Endometrial microvascular endothelial cells (primary cell): ENCODE measurements around the gene ZIC3. TPM values are rescaled to one million over a fixed set of nuclear protein-coding genes. Genes with fewer than 3 reads are reported as not detected.
"Not testable (repeated sequence)": the region's sequence is repeated elsewhere in the genome, so short reads cannot be mapped to it uniquely, and the experiment has no call there.

Source experiments
- in situ Hi-C: cut with HindIII; loops from 2 replicates; pipeline ENCODE4 v1.10.0; 2017; ENCODE audit warnings: low sequenced_read_pairs, low pct_unique_long_range_greater_than_20kb; ENCODE audit errors: inconsistent ontology term
- total RNA-seq: library from RNA; depleted of rRNA; stranded (reverse); fragments of >200 nt; gene quantifications from one replicate; pipeline ENCODE4 v1.2.3, GENCODE V29; 2015; ENCODE audit errors: inconsistent ontology term

The ZIC3 gene
- not detected for total RNA-seq

- in situ Hi-C loops = no loop called here
These were observed at the start of gene ZIC3 for GRCh38 chrX:137565921-137566745. Gene ZIC3 (plus strand): TSS chrX:137566127. CDS start chrX:137566692, 565 bp downstream.

- in situ Hi-C loops = no loop called here
These were observed 46.5 kb upstream of the ZIC3 start for GRCh38 chrX:137519459-137519858.

- in situ Hi-C loops = no loop called here
These were observed 19.9 kb upstream of the ZIC3 start for GRCh38 chrX:137545711-137546651.

- in situ Hi-C loops = no loop called here
These were observed 18.6 kb upstream of the ZIC3 start for GRCh38 chrX:137547291-137547690.

- in situ Hi-C loops = no loop called here
These were observed 17.7 kb upstream of the ZIC3 start for GRCh38 chrX:137548261-137548660.

- in situ Hi-C loops = no loop called here
These were observed 16.9 kb upstream of the ZIC3 start for GRCh38 chrX:137549073-137549472.

- in situ Hi-C loops = no loop called here
These were observed 15.9 kb upstream of the ZIC3 start for GRCh38 chrX:137549851-137550664.

GRCh38 chrX:137550665-137551261 lies 15.2 kb upstream of the ZIC3 start:
- in situ Hi-C loops = no loop called here

- in situ Hi-C loops = not testable (repeated sequence)
These were observed 13.8 kb upstream of the ZIC3 start for GRCh38 chrX:137552098-137552497.

- in situ Hi-C loops = no loop called here
These were observed 3.8 kb upstream of the ZIC3 start for GRCh38 chrX:137562096-137562495.

GRCh38 chrX:137563681-137564651 lies 2.0 kb upstream of the ZIC3 start:
- in situ Hi-C loops = no loop called here

- in situ Hi-C loops = no loop called here
These were observed 516 bp upstream of the ZIC3 start for GRCh38 chrX:137565318-137565904.

GRCh38 chrX:137566746-137567679 lies 1.1 kb downstream of the ZIC3 start:
- in situ Hi-C loops = no loop called here

- in situ Hi-C loops = no loop called here
These were observed 1.8 kb downstream of the ZIC3 start for GRCh38 chrX:137567682-137568232.

- in situ Hi-C loops = no loop called here
These were observed 3.0 kb downstream of the ZIC3 start for GRCh38 chrX:137568741-137569469.
